HEK293 (cell line): ENCODE data around the gene MRGPRX4.

Source experiments
- CTCF ChIA-PET: fragments of 350-600 bp; formaldehyde crosslinking; extraction: SDS; loops from one replicate; lab custom pipeline; 2021; ENCODE audit warnings: antibody characterized with exemption; lab: Yijun Ruan, JAX
- POLR2A ChIA-PET: fragments of 300-600 bp; formaldehyde crosslinking; extraction: SDS; loops from one replicate; lab custom pipeline; 2020; ENCODE audit warnings: antibody characterized with exemption, inconsistent platforms; lab: Yijun Ruan, JAX
- H3K27ac ChIP-seq: fragments of 200-500 bp; sonication (Bioruptor generic); 2 replicates; pipeline ENCODE4 v1.5.1; 2014; ENCODE audit warnings: low read depth, low read length, control low read depth, inconsistent platforms; ENCODE audit errors: extremely low read depth
- H3K36me3 ChIP-seq, 2 experiments: fragments of 200-500 bp in 1 of 2; sonication (Bioruptor generic) in 1 of 2; 1 replicate in 1 of 2; 2 replicates in 1 of 2; pipeline ENCODE4 v1.5.1; 2014 to 2017; ENCODE audit warnings: inconsistent platforms in 2 of 2, low read length in 2 of 2; ENCODE audit not compliant: control insufficient read depth in 2 of 2, insufficient read depth in 1 of 2
- H3K4me1 ChIP-seq: fragments of 200-500 bp; sonication (Bioruptor generic); 2 replicates; pipeline ENCODE4 v1.5.1; 2014; ENCODE audit warnings: mild to moderate bottlenecking, low read length, inconsistent platforms; ENCODE audit not compliant: control insufficient read depth, insufficient read depth
- H3K4me3 ChIP-seq: 2 replicates; pipeline ENCODE4 v1.5.1; 2011; ENCODE audit warnings: low read depth, mild to moderate bottlenecking, control low read depth, low read length, moderate library complexity
- H3K9me3 ChIP-seq: fragments of 200-500 bp; sonication (Bioruptor generic); 2 replicates; pipeline ENCODE4 v1.5.1; 2014; ENCODE audit warnings: low read depth, low read length, inconsistent platforms; ENCODE audit not compliant: control insufficient read depth, insufficient read depth
- MZF1 ChIP-seq: fragments of 450-650 bp; formaldehyde crosslinking; IDR thresholded peaks from 2 replicates; pipeline ENCODE4 v1.5.1; 2017; ENCODE audit warnings: missing biosample characterization, missing genetic modification characterization, borderline replicate concordance
- PRDM1 ChIP-seq: fragments of 450-650 bp; formaldehyde crosslinking; IDR thresholded peaks from 2 replicates; pipeline ENCODE4; 2016; ENCODE audit warnings: missing biosample characterization, missing genetic modification characterization
- RBAK ChIP-seq: fragments of 450-650 bp; formaldehyde crosslinking; IDR thresholded peaks from 2 replicates; pipeline ENCODE4 v1.5.1; 2016; ENCODE audit warnings: missing biosample characterization, missing genetic modification characterization
- REPIN1 ChIP-seq: fragments of 450-650 bp; formaldehyde crosslinking; IDR thresholded peaks from 2 replicates; pipeline ENCODE4 v1.5.1; 2017; ENCODE audit warnings: missing biosample characterization, missing genetic modification characterization, low read depth
- SALL2 ChIP-seq: fragments of 450-650 bp; formaldehyde crosslinking; IDR thresholded peaks from 2 replicates; pipeline ENCODE4 v1.5.0; 2017; ENCODE audit warnings: missing biosample characterization, mild to moderate bottlenecking, missing genetic modification characterization, borderline replicate concordance
- TRIM28 ChIP-seq: IDR thresholded peaks from 2 replicates; pipeline ENCODE4 v1.6.1; 2011; ENCODE audit warnings: low read length, control low read depth, borderline replicate concordance
- ZBTB17 ChIP-seq: fragments of 450-650 bp; formaldehyde crosslinking; IDR thresholded peaks from 2 replicates; pipeline ENCODE4 v1.5.1; 2016; ENCODE audit warnings: missing biosample characterization, missing genetic modification characterization
- ZBTB48 ChIP-seq: fragments of 450-650 bp; formaldehyde crosslinking; IDR thresholded peaks from 2 replicates; pipeline ENCODE4 v1.5.1; 2016; ENCODE audit warnings: missing biosample characterization, missing genetic modification characterization
- ZBTB8A ChIP-seq: fragments of 450-650 bp; formaldehyde crosslinking; IDR thresholded peaks from 2 replicates; pipeline ENCODE4 v1.5.1; 2016; ENCODE audit warnings: missing biosample characterization, missing genetic modification characterization
- ZFP69B ChIP-seq: fragments of 450-650 bp; formaldehyde crosslinking; IDR thresholded peaks from 2 replicates; pipeline ENCODE4 v1.5.1; 2016; ENCODE audit warnings: missing biosample characterization, missing genetic modification characterization
- ZNF10 ChIP-seq: fragments of 450-650 bp; formaldehyde crosslinking; IDR thresholded peaks from 2 replicates; pipeline ENCODE4 v1.5.1; 2017; ENCODE audit warnings: missing biosample characterization, missing genetic modification characterization
- ZNF121 ChIP-seq: fragments of 450-650 bp; formaldehyde crosslinking; IDR thresholded peaks from 2 replicates; pipeline ENCODE4 v1.5.1; 2016; ENCODE audit warnings: missing biosample characterization, missing genetic modification characterization
- ZNF211 ChIP-seq: fragments of 450-650 bp; formaldehyde crosslinking; IDR thresholded peaks from 2 replicates; pipeline ENCODE4 v1.5.1; 2016; ENCODE audit warnings: low read depth, missing biosample characterization, missing genetic modification characterization
- ZNF274 ChIP-seq, 2 experiments: fragments of 200-500 bp in 1 of 2; fragments of 450-650 bp in 1 of 2; sonication (Bioruptor generic) in 1 of 2; formaldehyde crosslinking in 1 of 2; IDR thresholded peaks; 2 replicates each; pipeline versions ENCODE4 v1.5.1 to v1.6.1; 2014 to 2016; ENCODE audit warnings: borderline replicate concordance in 1 of 2, inconsistent platforms in 1 of 2, low read length in 1 of 2, missing biosample characterization in 1 of 2, missing genetic modification characterization in 1 of 2
- ZNF404 ChIP-seq: fragments of 450-650 bp; formaldehyde crosslinking; IDR thresholded peaks from 2 replicates; pipeline ENCODE4 v1.5.1; 2017; ENCODE audit warnings: missing biosample characterization, missing genetic modification characterization
- ZNF48 ChIP-seq: fragments of 450-650 bp; formaldehyde crosslinking; IDR thresholded peaks from 2 replicates; pipeline ENCODE4 v1.5.1; 2016; ENCODE audit warnings: missing biosample characterization, missing genetic modification characterization
- ZNF510 ChIP-seq: fragments of 450-650 bp; formaldehyde crosslinking; IDR thresholded peaks from 2 replicates; pipeline ENCODE4 v1.5.1; 2018; ENCODE audit warnings: mild to moderate bottlenecking, missing genetic modification characterization, missing biosample characterization; ENCODE audit not compliant: insufficient replicate concordance
- ZNF560 ChIP-seq: fragments of 450-650 bp; formaldehyde crosslinking; IDR thresholded peaks from 2 replicates; pipeline ENCODE4 v1.5.1; 2017; ENCODE audit warnings: missing biosample characterization, missing genetic modification characterization, borderline replicate concordance
- ZNF571 ChIP-seq: fragments of 450-650 bp; formaldehyde crosslinking; IDR thresholded peaks from 2 replicates; pipeline ENCODE4 v1.5.0; 2017; ENCODE audit warnings: missing biosample characterization, missing genetic modification characterization
- ZNF596 ChIP-seq: fragments of 450-650 bp; IDR thresholded peaks from 2 replicates; pipeline ENCODE4 v1.5.0; 2018; ENCODE audit warnings: missing biosample characterization, mild to moderate bottlenecking, missing genetic modification characterization, moderate library complexity
- ZNF670 ChIP-seq: fragments of 450-650 bp; formaldehyde crosslinking; IDR thresholded peaks from 2 replicates; pipeline ENCODE4 v1.5.1; 2016; ENCODE audit warnings: missing biosample characterization, missing genetic modification characterization, low read depth
- TF ChIP-seq, protein P1 (sequence below): fragments of 450-650 bp; formaldehyde crosslinking; IDR thresholded peaks from 2 replicates; pipeline ENCODE4 v1.5.1; 2016; ENCODE audit warnings: missing biosample characterization, missing genetic modification characterization, low read depth
- TF ChIP-seq, protein P2 (sequence below): fragments of 450-650 bp; formaldehyde crosslinking; IDR thresholded peaks from 2 replicates; pipeline ENCODE4 v1.5.1; 2016; ENCODE audit warnings: missing biosample characterization, missing genetic modification characterization
- TF ChIP-seq, protein P3 (sequence below): IDR thresholded peaks from 2 replicates; pipeline ENCODE4 v1.6.1; 2011; ENCODE audit warnings: mild to moderate bottlenecking, low read depth, low read length, borderline replicate concordance

The MRGPRX4 gene

DNA sequence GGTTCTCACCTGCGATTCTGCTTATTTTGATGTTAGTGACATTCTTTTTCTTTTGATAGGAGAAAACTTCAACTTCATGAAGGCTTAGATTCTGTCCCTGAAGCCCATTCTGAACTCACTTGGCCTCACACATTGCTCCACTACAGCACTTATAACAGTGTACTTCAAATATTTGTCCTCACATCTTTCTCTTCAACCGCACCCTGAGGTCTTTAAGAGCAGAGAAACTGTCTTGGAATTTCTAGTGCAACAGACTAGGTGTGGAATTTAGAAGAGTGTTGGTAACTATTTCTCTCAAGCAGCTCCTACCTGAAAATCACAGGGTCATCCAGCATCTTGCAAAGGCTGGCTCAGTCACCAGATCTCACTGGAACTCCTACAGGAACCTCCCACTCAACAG is 32.5 kb upstream of the MRGPRX4 start:
- H3K4me1 ChIP-seq: no peaks in the 10 kb centered on the region
- TF ChIP-seq ZNF121 (tag by site-specific recombination): no peak
- no peak for TF ChIP-seq REPIN1 (tag by site-specific recombination)
- TF ChIP-seq ZNF670 (tag by site-specific recombination): no peak
- TF ChIP-seq, protein P1, sequence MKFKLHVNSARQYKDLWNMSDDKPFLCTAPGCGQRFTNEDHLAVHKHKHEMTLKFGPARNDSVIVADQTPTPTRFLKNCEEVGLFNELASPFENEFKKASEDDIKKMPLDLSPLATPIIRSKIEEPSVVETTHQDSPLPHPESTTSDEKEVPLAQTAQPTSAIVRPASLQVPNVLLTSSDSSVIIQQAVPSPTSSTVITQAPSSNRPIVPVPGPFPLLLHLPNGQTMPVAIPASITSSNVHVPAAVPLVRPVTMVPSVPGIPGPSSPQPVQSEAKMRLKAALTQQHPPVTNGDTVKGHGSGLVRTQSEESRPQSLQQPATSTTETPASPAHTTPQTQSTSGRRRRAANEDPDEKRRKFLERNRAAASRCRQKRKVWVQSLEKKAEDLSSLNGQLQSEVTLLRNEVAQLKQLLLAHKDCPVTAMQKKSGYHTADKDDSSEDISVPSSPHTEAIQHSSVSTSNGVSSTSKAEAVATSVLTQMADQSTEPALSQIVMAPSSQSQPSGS (tag by site-specific recombination): no peak
- no peak for TF ChIP-seq ZNF48 (tag by site-specific recombination)
- TF ChIP-seq RBAK (tag by site-specific recombination): no peak
- no peak for TF ChIP-seq ZBTB8A (tag by site-specific recombination)
- no peak for TF ChIP-seq TRIM28
- TF ChIP-seq SALL2 (tag by site-specific recombination): no peak
- TF ChIP-seq ZNF10 (tag by site-specific recombination): no peak
- no peak for TF ChIP-seq ZNF560 (tag by site-specific recombination)
- TF ChIP-seq MZF1 (tag by site-specific recombination): no peak
- TF ChIP-seq ZNF510: no peak
- no peak overlapping the region for H3K27ac ChIP-seq
- H3K9me3 ChIP-seq: no peaks in the 10 kb centered on the region
- no peaks in the 10 kb centered on the region for H3K36me3 ChIP-seq
- ChIA-PET CTCF (interaction anchor here (0.6 kb wide), 1 partner anchor 1135 kb away, joined by 5 read pairs; no protein-coding TSS in a partner anchor), POLR2A (no interaction called here)
- no peak overlapping the region for H3K4me3 ChIP-seq

DNA sequence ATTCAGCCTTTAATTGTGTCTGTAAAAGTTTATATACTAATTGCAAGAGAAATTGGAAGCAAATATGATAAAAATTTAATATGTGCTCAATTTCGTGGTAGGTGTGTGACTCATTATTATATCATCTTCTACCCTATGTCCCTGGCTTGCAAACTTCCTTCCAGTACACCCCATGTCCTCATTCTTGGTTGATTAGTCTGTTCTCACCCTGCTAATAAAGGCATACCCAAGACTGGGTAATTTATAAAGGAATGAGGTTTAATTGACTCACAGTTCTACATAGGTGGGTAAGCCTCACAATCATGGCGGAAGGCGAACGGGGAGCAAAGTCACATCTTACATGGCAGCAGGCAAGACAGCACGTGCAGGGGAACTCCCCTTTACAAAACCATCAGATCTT is 28.4 kb upstream of the MRGPRX4 start:
- ChIA-PET POLR2A (interaction anchor here (0.5 kb wide), 1 partner anchor 560 kb away, joined by 5 read pairs; no protein-coding TSS in a partner anchor), CTCF (interaction anchor here (1.2 kb wide), 1 partner anchor 10 kb away, joined by 3 read pairs; no protein-coding TSS in a partner anchor)
- Histone ChIP-seq H3K27ac (no peak overlapping the region), H3K36me3 (no peaks in the 10 kb centered on the region), H3K4me1 (no peaks in the 10 kb centered on the region), H3K4me3 (no peak overlapping the region), H3K9me3 (no peaks in the 10 kb centered on the region)
- TF ChIP-seq ZNF571 (tag by site-specific recombination) (no peak), ZFP69B (tag by site-specific recombination) (no peak), ZNF596 (tag by site-specific recombination) (no peak), ZBTB48 (tag by site-specific recombination) (no peak), ZNF10 (tag by site-specific recombination) (no peak), ZBTB17 (tag by site-specific recombination) (no peak), ZNF211 (tag by site-specific recombination) (no peak), PRDM1 (tag by site-specific recombination) (no peak), ZNF274 (IDR thresholded peaks at IDR 0.05; ENCODE audit: low read length) (no peak), ZNF274 (tag by site-specific recombination; IDR thresholded peaks at IDR 0.05; ENCODE audit: borderline replicate concordance) (no peak), ZNF404 (tag by site-specific recombination) (no peak)
- TF ChIP-seq, protein P2, sequence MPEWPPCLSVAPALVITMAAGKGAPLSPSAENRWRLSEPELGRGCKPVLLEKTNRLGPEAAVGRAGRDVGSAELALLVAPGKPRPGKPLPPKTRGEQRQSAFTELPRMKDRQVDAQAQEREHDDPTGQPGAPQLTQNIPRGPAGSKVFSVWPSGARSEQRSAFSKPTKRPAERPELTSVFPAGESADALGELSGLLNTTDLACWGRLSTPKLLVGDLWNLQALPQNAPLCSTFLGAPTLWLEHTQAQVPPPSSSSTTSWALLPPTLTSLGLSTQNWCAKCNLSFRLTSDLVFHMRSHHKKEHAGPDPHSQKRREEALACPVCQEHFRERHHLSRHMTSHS (tag by site-specific recombination): no peak
- TF ChIP-seq, protein P3, sequence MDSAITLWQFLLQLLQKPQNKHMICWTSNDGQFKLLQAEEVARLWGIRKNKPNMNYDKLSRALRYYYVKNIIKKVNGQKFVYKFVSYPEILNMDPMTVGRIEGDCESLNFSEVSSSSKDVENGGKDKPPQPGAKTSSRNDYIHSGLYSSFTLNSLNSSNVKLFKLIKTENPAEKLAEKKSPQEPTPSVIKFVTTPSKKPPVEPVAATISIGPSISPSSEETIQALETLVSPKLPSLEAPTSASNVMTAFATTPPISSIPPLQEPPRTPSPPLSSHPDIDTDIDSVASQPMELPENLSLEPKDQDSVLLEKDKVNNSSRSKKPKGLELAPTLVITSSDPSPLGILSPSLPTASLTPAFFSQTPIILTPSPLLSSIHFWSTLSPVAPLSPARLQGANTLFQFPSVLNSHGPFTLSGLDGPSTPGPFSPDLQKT: no peak
